SJSA1 (cell line): ENCODE measurements around the gene IGSF21. TPM values are rescaled to one million over a fixed set of nuclear protein-coding genes. Genes with fewer than 3 reads are reported as not detected.
"Not testable (repeated sequence)": the region's sequence is repeated elsewhere in the genome, so short reads cannot be mapped to it uniquely, and the experiment has no call there.

Source experiments
- DNase-seq, 2 experiments: peaks; one replicate each; pipeline ENCODE4 v3.0.0-alpha.2; 2015 to 2020; ENCODE audit warnings: low spot score in 2 of 2, low read depth in 1 of 2
- H3K27ac ChIP-seq: fragments of 250-450 bp; sonication (Bioruptor Pico); 2 replicates; pipeline ENCODE4 v1.5.1; 2020; ENCODE audit warnings: mild to moderate bottlenecking, moderate library complexity
- H3K27me3 ChIP-seq: fragments of 250-450 bp; sonication (Bioruptor Pico); replicated peaks from 2 replicates; pipeline ENCODE4 v1.5.1; 2020; ENCODE audit warnings: mild to moderate bottlenecking, moderate library complexity
- H3K36me3 ChIP-seq: fragments of 250-450 bp; sonication (Bioruptor Pico); 2 replicates; pipeline ENCODE4 v1.5.1; 2020; ENCODE audit warnings: mild to moderate bottlenecking
- H3K4me1 ChIP-seq: fragments of 250-450 bp; sonication (Bioruptor Pico); replicated peaks from 2 replicates; pipeline ENCODE4 v1.6.1; 2021; ENCODE audit warnings: mild to moderate bottlenecking
- H3K4me3 ChIP-seq: fragments of 250-450 bp; sonication (Bioruptor Pico); 2 replicates; pipeline ENCODE4 v1.5.1; 2020; ENCODE audit warnings: mild to moderate bottlenecking
- H3K9me3 ChIP-seq: fragments of 250-450 bp; sonication (Bioruptor Pico); replicated peaks from 2 replicates; pipeline ENCODE4 v1.5.1; 2020; ENCODE audit warnings: mild to moderate bottlenecking
- total RNA-seq: library from RNA; depleted of rRNA; stranded (reverse); fragments of >200 nt; shearing (Covaris generic); gene quantifications from 2 replicates; pipeline ENCODE4 v1.2.3, GENCODE V29; 2014

Gene IGSF21
- total RNA-seq, 1 experiment from 2014 or later = not detected

GRCh38 chr1:18149027-18149641, 41.5 kb downstream of the IGSF21 start:
- H3K27me3 ChIP-seq = peaks cover 3% of the 10 kb centered on the region; the same call in 1 of the 2 replicates
- H3K4me3 ChIP-seq = no peak overlapping the region
- H3K27ac ChIP-seq = no peak overlapping the region
- H3K9me3 ChIP-seq = no peaks in the 10 kb centered on the region
- no peak for DNase-seq
- H3K4me1 ChIP-seq = no peaks in the 10 kb centered on the region
- H3K36me3 ChIP-seq = no peaks in the 10 kb centered on the region

- H3K4me3 ChIP-seq = no peak overlapping the region
- no peaks in the 10 kb centered on the region for H3K36me3 ChIP-seq
- no peaks in the 10 kb centered on the region for H3K4me1 ChIP-seq
- no peak for DNase-seq
- no peaks in the 10 kb centered on the region for H3K9me3 ChIP-seq
- H3K27me3 ChIP-seq = peaks cover 7% of the 10 kb centered on the region; the same call in 1 of the 2 replicates
- H3K27ac ChIP-seq = no peak overlapping the region
These were observed 44.0 kb downstream of the IGSF21 start for GRCh38 chr1:18151436-18152122.

GRCh38 chr1:18154430-18155194, 47.0 kb downstream of the IGSF21 start:
- H3K27ac ChIP-seq = no peak overlapping the region
- no peak overlapping the region for H3K4me3 ChIP-seq
- no peaks in the 10 kb centered on the region for H3K4me1 ChIP-seq
- no peaks in the 10 kb centered on the region for H3K36me3 ChIP-seq
- H3K27me3 ChIP-seq = peaks cover 5% of the 10 kb centered on the region; the same call in 1 of the 2 replicates
- H3K9me3 ChIP-seq = no peaks in the 10 kb centered on the region
- no peak for DNase-seq

GRCh38 chr1:18155881-18156385, 48.3 kb downstream of the IGSF21 start:
- Histone ChIP-seq H3K27me3 (0 out of 2 replicates have a peak, but pooled peaks cover 4% of the 10 kb centered on the region), H3K36me3 (no peaks in the 10 kb centered on the region), H3K9me3 (no peaks in the 10 kb centered on the region), H3K27ac (no peak overlapping the region), H3K4me3 (no peak overlapping the region), H3K4me1 (no peaks in the 10 kb centered on the region)
- no peak for DNase-seq

GRCh38 chr1:18157352-18157751, 49.8 kb downstream of the IGSF21 start:
- H3K4me3 ChIP-seq = no peak overlapping the region
- peaks cover 14% of the 10 kb centered on the region for H3K27me3 ChIP-seq
- no peaks in the 10 kb centered on the region for H3K4me1 ChIP-seq
- DNase-seq = no peak
- no peak overlapping the region for H3K27ac ChIP-seq
- no peaks in the 10 kb centered on the region for H3K9me3 ChIP-seq
- H3K36me3 ChIP-seq = no peaks in the 10 kb centered on the region

GRCh38 chr1:18157968-18158367, 50.4 kb downstream of the IGSF21 start:
- Histone ChIP-seq H3K9me3 (no peaks in the 10 kb centered on the region), H3K4me3 (no peak overlapping the region), H3K27ac (no peak overlapping the region), H3K4me1 (no peaks in the 10 kb centered on the region), H3K27me3 (peaks cover 19% of the 10 kb centered on the region), H3K36me3 (no peaks in the 10 kb centered on the region)
- no peak for DNase-seq

GRCh38 chr1:18158714-18159113, 51.1 kb downstream of the IGSF21 start:
- no peak for DNase-seq
- Histone ChIP-seq H3K27me3 (peaks cover 20% of the 10 kb centered on the region), H3K9me3 (no peaks in the 10 kb centered on the region), H3K4me1 (no peaks in the 10 kb centered on the region), H3K36me3 (no peaks in the 10 kb centered on the region), H3K4me3 (no peak overlapping the region), H3K27ac (no peak overlapping the region)

GRCh38 chr1:18160290-18160942, 52.8 kb downstream of the IGSF21 start:
- Histone ChIP-seq H3K9me3 (no peaks in the 10 kb centered on the region), H3K27me3 (peaks cover 28% of the 10 kb centered on the region), H3K27ac (no peak overlapping the region), H3K36me3 (no peaks in the 10 kb centered on the region), H3K4me1 (no peaks in the 10 kb centered on the region), H3K4me3 (no peak overlapping the region)
- no peak for DNase-seq

GRCh38 chr1:18161690-18162089, 54.1 kb downstream of the IGSF21 start:
- no peaks in the 10 kb centered on the region for H3K9me3 ChIP-seq
- no peak for DNase-seq
- H3K4me1 ChIP-seq = no peaks in the 10 kb centered on the region
- no peak overlapping the region for H3K4me3 ChIP-seq
- H3K27ac ChIP-seq = no peak overlapping the region
- peaks cover 24% of the 10 kb centered on the region for H3K27me3 ChIP-seq
- H3K36me3 ChIP-seq = no peaks in the 10 kb centered on the region

- not testable (repeated sequence) for H3K9me3 ChIP-seq, H3K36me3 ChIP-seq, H3K4me3 ChIP-seq, DNase-seq, H3K27ac ChIP-seq, H3K4me1 ChIP-seq
- H3K27me3 ChIP-seq = peaks cover 30% of the 10 kb centered on the region
These were observed 58.0 kb downstream of the IGSF21 start for GRCh38 chr1:18165640-18166039.

- no peaks in the 10 kb centered on the region for H3K36me3 ChIP-seq
- peaks cover 30% of the 10 kb centered on the region for H3K27me3 ChIP-seq
- H3K4me1 ChIP-seq = no peaks in the 10 kb centered on the region
- DNase-seq = no peak
- H3K4me3 ChIP-seq = no peak overlapping the region
- H3K27ac ChIP-seq = no peak overlapping the region
- H3K9me3 ChIP-seq = no peaks in the 10 kb centered on the region
These were observed 58.7 kb downstream of the IGSF21 start for GRCh38 chr1:18166341-18166740.

GRCh38 chr1:18166929-18167328, 59.3 kb downstream of the IGSF21 start:
- no peaks in the 10 kb centered on the region for H3K9me3 ChIP-seq
- no peak for DNase-seq
- H3K27ac ChIP-seq = no peak overlapping the region
- no peaks in the 10 kb centered on the region for H3K4me1 ChIP-seq
- H3K36me3 ChIP-seq = no peaks in the 10 kb centered on the region
- H3K27me3 ChIP-seq = peaks cover 28% of the 10 kb centered on the region
- no peak overlapping the region for H3K4me3 ChIP-seq

- Histone ChIP-seq H3K36me3 (no peaks in the 10 kb centered on the region), H3K27me3 (peaks cover 15% of the 10 kb centered on the region), H3K27ac (no peak overlapping the region), H3K4me1 (no peaks in the 10 kb centered on the region), H3K4me3 (no peak overlapping the region), H3K9me3 (no peaks in the 10 kb centered on the region)
- no peak for DNase-seq
These were observed 62.8 kb downstream of the IGSF21 start for GRCh38 chr1:18170444-18170843.
